Endothelial cell (in vitro differentiated cells): ENCODE measurements around the gene RNH1. TPM values are rescaled to one million over a fixed set of nuclear protein-coding genes. Genes with fewer than 3 reads are reported as not detected.

Experiments
- DNase-seq: peaks from one replicate; pipeline ENCODE4 v3.0.0; 2021; ENCODE audit warnings: low spot score
- H3K27ac Mint-ChIP-seq: one replicate; pipeline ENCODE4 v1.8.0; 2021; ENCODE audit warnings: mixed read lengths, inconsistent platforms; ENCODE audit not compliant: unreplicated experiment
- H3K27me3 Mint-ChIP-seq: one replicate; pipeline ENCODE4 v1.8.0; 2021; ENCODE audit warnings: mild to moderate bottlenecking, moderate library complexity, mixed read lengths, inconsistent platforms; ENCODE audit not compliant: unreplicated experiment
- H3K36me3 Mint-ChIP-seq: one replicate; pipeline ENCODE4 v1.8.0; 2021; ENCODE audit warnings: mild to moderate bottlenecking, low read depth, mixed read lengths, inconsistent platforms; ENCODE audit not compliant: unreplicated experiment
- H3K4me1 Mint-ChIP-seq: one replicate; pipeline ENCODE4 v1.8.0; 2021; ENCODE audit warnings: mild to moderate bottlenecking, mixed read lengths, inconsistent platforms; ENCODE audit not compliant: unreplicated experiment
- H3K4me3 Mint-ChIP-seq: one replicate; pipeline ENCODE4 v1.8.0; 2021; ENCODE audit warnings: mild to moderate bottlenecking, mixed read lengths, inconsistent platforms; ENCODE audit not compliant: unreplicated experiment
- H3K9me3 Mint-ChIP-seq: one replicate; pipeline ENCODE4 v1.8.0; 2021; ENCODE audit warnings: mixed read lengths, inconsistent platforms; ENCODE audit not compliant: unreplicated experiment
- CTCF ChIP-seq: fragments of 200-600 bp; sonication (generic); IDR thresholded peaks from one replicate; pipeline ENCODE4 v1.5.0; 2021; ENCODE audit warnings: antibody characterized with exemption; ENCODE audit not compliant: unreplicated experiment
- total RNA-seq: library from RNA; stranded (reverse); fragmentation: NEBNext Ultra II Directional; extraction: Animal tissue kit (Norgen Biotek cat#: 25700); gene quantifications from one replicate; pipeline ENCODE4 v1.2.1, GENCODE V29; 2021; ENCODE audit not compliant: unreplicated experiment

The RNH1 gene
- total RNA-seq, 1 donor from 2014 or later = 61.1 TPM

- Mint-ChIP-seq H3K27ac (no peak overlapping the region), H3K4me3 (no peak overlapping the region), H3K9me3 (no peaks in the 10 kb centered on the region), H3K36me3 (peaks cover 7% of the 10 kb centered on the region), H3K27me3 (peaks cover 5% of the 10 kb centered on the region), H3K4me1 (no peaks in the 10 kb centered on the region)
- no peak for TF ChIP-seq CTCF
- DNase-seq = no peak
Observed at GRCh38 chr11:459511-460220, 47.4 kb downstream of the RNH1 start.

- Mint-ChIP-seq H3K36me3 (peaks cover 10% of the 10 kb centered on the region), H3K27me3 (peaks cover 1% of the 10 kb centered on the region), H3K4me3 (no peak overlapping the region), H3K27ac (no peak overlapping the region), H3K4me1 (peaks cover 2% of the 10 kb centered on the region), H3K9me3 (no peaks in the 10 kb centered on the region)
- TF ChIP-seq CTCF = no peak
- no peak for DNase-seq
Observed at GRCh38 chr11:457111-457760, 49.8 kb downstream of the RNH1 start.

- DNase-seq = no peak
- no peak for TF ChIP-seq CTCF
- Mint-ChIP-seq H3K36me3 (peaks cover 10% of the 10 kb centered on the region), H3K27me3 (peaks cover 3% of the 10 kb centered on the region), H3K4me3 (no peak overlapping the region), H3K4me1 (peaks cover 4% of the 10 kb centered on the region), H3K27ac (no peak overlapping the region), H3K9me3 (no peaks in the 10 kb centered on the region)
Observed at GRCh38 chr11:456533-456932, 50.5 kb downstream of the RNH1 start.

GRCh38 chr11:455566-456147, 51.4 kb downstream of the RNH1 start:
- H3K36me3 Mint-ChIP-seq = peaks cover 13% of the 10 kb centered on the region
- H3K4me3 Mint-ChIP-seq = no peak overlapping the region
- peaks cover 11% of the 10 kb centered on the region for H3K4me1 Mint-ChIP-seq
- TF ChIP-seq CTCF = no peak
- no peak overlapping the region for H3K27ac Mint-ChIP-seq
- H3K27me3 Mint-ChIP-seq = peaks cover 5% of the 10 kb centered on the region
- DNase-seq = no peak
- H3K9me3 Mint-ChIP-seq = no peaks in the 10 kb centered on the region
